Effector memory CD8-positive, alpha-beta T cell (primary cell): ENCODE data around the gene UPF2.
"Not testable (repeated sequence)": the region's sequence is repeated elsewhere in the genome, so short reads cannot be mapped to it uniquely, and the experiment has no call there.

Experiments used
- ATAC-seq: fragments of 150-1000 bp; cut with Tn5 transposase; replicated peaks from 2 replicates; pipeline ENCODE4 v1.10.0; 2021; ENCODE audit warnings: mild to moderate bottlenecking, moderate library complexity
- DNase-seq, 3 experiments: peaks; one replicate each; pipeline ENCODE4 v3.0.0; 2021
- H3K27ac Mint-ChIP-seq, 2 donors: one replicate each; pipeline ENCODE4 v1.8.0; 2022; ENCODE audit warnings: mild to moderate bottlenecking in 2 of 2, mixed read lengths in 2 of 2, moderate library complexity in 2 of 2
- H3K27me3 Mint-ChIP-seq, 2 donors: one replicate each; pipeline ENCODE4 v1.8.0; 2022; ENCODE audit warnings: mixed read lengths in 2 of 2
- H3K36me3 Mint-ChIP-seq: one replicate; pipeline ENCODE4 v1.8.0; 2022; ENCODE audit warnings: mild to moderate bottlenecking, moderate library complexity, mixed read lengths; ENCODE audit not compliant: insufficient read depth
- H3K4me1 Mint-ChIP-seq, 2 donors: one replicate each; pipeline ENCODE4 v1.8.0; 2022; ENCODE audit warnings: low read depth in 2 of 2, mixed read lengths in 2 of 2
- H3K4me3 Mint-ChIP-seq, 2 donors: one replicate each; pipeline ENCODE4 v1.8.0; 2022; ENCODE audit warnings: mild to moderate bottlenecking in 2 of 2, mixed read lengths in 2 of 2, moderate library complexity in 2 of 2
- H3K9me3 Mint-ChIP-seq, 2 donors: one replicate each; pipeline ENCODE4 v1.8.0; 2022; ENCODE audit warnings: mixed read lengths in 2 of 2

The UPF2 gene

GRCh38 chr10:11975795-11976194 lies 66.8 kb downstream of the UPF2 start:
- no peaks in the 10 kb centered on the region for H3K9me3 Mint-ChIP-seq
- DNase-seq = no peak
- H3K4me1 Mint-ChIP-seq = no peaks in the 10 kb centered on the region
- H3K27ac Mint-ChIP-seq = peak overlapping the region in 1 of 2 donors; percentile 6
- H3K36me3 Mint-ChIP-seq = peaks cover 30% of the 10 kb centered on the region
- no peaks in the 10 kb centered on the region for H3K27me3 Mint-ChIP-seq
- no peak for ATAC-seq
- H3K4me3 Mint-ChIP-seq = no peak overlapping the region

GRCh38 chr10:11972523-11972922 lies 70.1 kb downstream of the UPF2 start:
- H3K4me3 Mint-ChIP-seq, H3K4me1 Mint-ChIP-seq, H3K27me3 Mint-ChIP-seq, H3K9me3 Mint-ChIP-seq, H3K27ac Mint-ChIP-seq, ATAC-seq, DNase-seq: not testable (repeated sequence)
- peaks cover 24% of the 10 kb centered on the region for H3K36me3 Mint-ChIP-seq

GRCh38 chr10:11962176-11962575 lies 80.4 kb downstream of the UPF2 start:
- Mint-ChIP-seq H3K27ac (peak overlapping the region in 1 of 2 donors; percentile 23), H3K9me3 (no peaks in the 10 kb centered on the region), H3K4me1 (no peaks in the 10 kb centered on the region), H3K4me3 (no peak overlapping the region), H3K27me3 (no peaks in the 10 kb centered on the region), H3K36me3 (peaks cover 72% of the 10 kb centered on the region)
- ATAC-seq (no peak), DNase-seq (no peak)

GRCh38 chr10:11961771-11962170 lies 80.8 kb downstream of the UPF2 start:
- no peak for ATAC-seq
- Mint-ChIP-seq H3K36me3 (peaks cover 72% of the 10 kb centered on the region), H3K9me3 (no peaks in the 10 kb centered on the region), H3K4me1 (no peaks in the 10 kb centered on the region), H3K27me3 (no peaks in the 10 kb centered on the region), H3K27ac (peak overlapping the region in 1 of 2 donors; percentile 70), H3K4me3 (no peak overlapping the region)
- no peak for DNase-seq

GRCh38 chr10:11959966-11960365 lies 82.6 kb downstream of the UPF2 start:
- no peaks in the 10 kb centered on the region for H3K4me1 Mint-ChIP-seq
- H3K36me3 Mint-ChIP-seq = peaks cover 79% of the 10 kb centered on the region
- no peak overlapping the region for H3K4me3 Mint-ChIP-seq
- no peak for ATAC-seq
- no peak for DNase-seq
- H3K27ac Mint-ChIP-seq = no peak overlapping the region
- no peaks in the 10 kb centered on the region for H3K27me3 Mint-ChIP-seq
- H3K9me3 Mint-ChIP-seq = no peaks in the 10 kb centered on the region

GRCh38 chr10:11958956-11959355 lies 83.7 kb downstream of the UPF2 start:
- DNase-seq (no peak), ATAC-seq (no peak)
- H3K27me3 Mint-ChIP-seq = no peaks in the 10 kb centered on the region
- H3K36me3 Mint-ChIP-seq = peaks cover 74% of the 10 kb centered on the region
- no peak overlapping the region for H3K4me3 Mint-ChIP-seq
- no peaks in the 10 kb centered on the region for H3K4me1 Mint-ChIP-seq
- H3K9me3 Mint-ChIP-seq = no peaks in the 10 kb centered on the region
- no peak overlapping the region for H3K27ac Mint-ChIP-seq

GRCh38 chr10:11951695-11952094 lies 90.9 kb downstream of the UPF2 start:
- ATAC-seq (no peak), DNase-seq (no peak)
- H3K9me3 Mint-ChIP-seq = no peaks in the 10 kb centered on the region
- no peak overlapping the region for H3K27ac Mint-ChIP-seq
- no peak overlapping the region for H3K4me3 Mint-ChIP-seq
- peaks cover 2 to 5% of the 10 kb centered on the region in 2 donors for H3K4me1 Mint-ChIP-seq
- peaks cover 65% of the 10 kb centered on the region for H3K36me3 Mint-ChIP-seq
- no peaks in the 10 kb centered on the region for H3K27me3 Mint-ChIP-seq

GRCh38 chr10:11950325-11951018 lies 92.1 kb downstream of the UPF2 start:
- Mint-ChIP-seq H3K36me3 (peaks cover 54% of the 10 kb centered on the region), H3K4me1 (peaks cover 2 to 5% of the 10 kb centered on the region in 2 donors)

GRCh38 chr10:11949152-11949551 lies 93.5 kb downstream of the UPF2 start:
- ATAC-seq (no peak), DNase-seq (no peak)
- Mint-ChIP-seq H3K4me3 (no peak overlapping the region), H3K27me3 (no peaks in the 10 kb centered on the region), H3K4me1 (peaks cover 2 to 5% of the 10 kb centered on the region in 2 donors), H3K36me3 (peaks cover 49% of the 10 kb centered on the region), H3K27ac (peak overlapping the region; percentile 17 to 27), H3K9me3 (no peaks in the 10 kb centered on the region)

More at GRCh38 chr10:11950325-11951018, 92.1 kb downstream of the UPF2 start:
- ATAC-seq (no peak), DNase-seq (no peak)
- H3K9me3 Mint-ChIP-seq = no peaks in the 10 kb centered on the region
- H3K27me3 Mint-ChIP-seq = no peaks in the 10 kb centered on the region
- no peak overlapping the region for H3K4me3 Mint-ChIP-seq
- no peak overlapping the region for H3K27ac Mint-ChIP-seq

- DNase-seq (no peak), ATAC-seq (no peak)
- H3K9me3 Mint-ChIP-seq = no peaks in the 10 kb centered on the region
- peaks cover 2 to 5% of the 10 kb centered on the region in 2 donors for H3K4me1 Mint-ChIP-seq
- peaks cover 49% of the 10 kb centered on the region for H3K36me3 Mint-ChIP-seq
- H3K27ac Mint-ChIP-seq = no peak overlapping the region
- H3K4me3 Mint-ChIP-seq = no peak overlapping the region
- no peaks in the 10 kb centered on the region for H3K27me3 Mint-ChIP-seq
Measured at GRCh38 chr10:11946652-11947051, 96.0 kb downstream of the UPF2 start.

GRCh38 chr10:11936389-11937152 lies 106.0 kb downstream of the UPF2 start:
- ATAC-seq (no peak), DNase-seq (no peak)
- Mint-ChIP-seq H3K27me3 (no peaks in the 10 kb centered on the region), H3K4me1 (no peaks in the 10 kb centered on the region), H3K36me3 (peaks cover 16% of the 10 kb centered on the region), H3K9me3 (no peaks in the 10 kb centered on the region), H3K27ac (peak overlapping the region; percentile 3 to 55), H3K4me3 (no peak overlapping the region)

GRCh38 chr10:11934262-11934661 lies 108.3 kb downstream of the UPF2 start:
- no peaks in the 10 kb centered on the region for H3K9me3 Mint-ChIP-seq
- peaks cover 0 to 2% of the 10 kb centered on the region in 2 donors for H3K4me1 Mint-ChIP-seq
- H3K27ac Mint-ChIP-seq = peak overlapping the region in 1 of 2 donors; percentile 54
- no peak overlapping the region for H3K4me3 Mint-ChIP-seq
- ATAC-seq (no peak), DNase-seq (no peak)
- H3K27me3 Mint-ChIP-seq = no peaks in the 10 kb centered on the region
- H3K36me3 Mint-ChIP-seq = peaks cover 34% of the 10 kb centered on the region

- H3K27ac Mint-ChIP-seq = peak overlapping the region in 1 of 2 donors; percentile 54
- H3K27me3 Mint-ChIP-seq = no peaks in the 10 kb centered on the region
- DNase-seq (no peak), ATAC-seq (no peak)
- H3K4me3 Mint-ChIP-seq = no peak overlapping the region
- H3K9me3 Mint-ChIP-seq = no peaks in the 10 kb centered on the region
- peaks cover 0 to 2% of the 10 kb centered on the region in 2 donors for H3K4me1 Mint-ChIP-seq
- H3K36me3 Mint-ChIP-seq = peaks cover 40% of the 10 kb centered on the region
Measured at GRCh38 chr10:11933577-11934223, 108.9 kb downstream of the UPF2 start.
